Measurements from ENCODE around the gene ASRGL1.

GRCh38 chr11:62341588-62341987, 4.3 kb downstream of the ASRGL1 start:
- TF ChIP-seq CTCF (IDR thresholded peaks at IDR 0.05) (no peak), POLR2A (IDR thresholded peaks at IDR 0.05) (no peak), POLR2AphosphoS5 (IDR thresholded peaks at IDR 0.05) (no peak), EP300 (IDR thresholded peaks at IDR 0.05) (no peak)
